Activated CD4-positive, alpha-beta T cell treated with anti-CD3 and anti-CD28 coated beads, Interleukin-2, amount 50 U/mL, for 48 hours (primary cell): ENCODE measurements around the gene SNRPB.

Source experiments
- DNase-seq, 2 experiments: peaks; one replicate each; pipeline ENCODE4 v3.0.0-alpha.2; 2020

The SNRPB gene

DNA sequence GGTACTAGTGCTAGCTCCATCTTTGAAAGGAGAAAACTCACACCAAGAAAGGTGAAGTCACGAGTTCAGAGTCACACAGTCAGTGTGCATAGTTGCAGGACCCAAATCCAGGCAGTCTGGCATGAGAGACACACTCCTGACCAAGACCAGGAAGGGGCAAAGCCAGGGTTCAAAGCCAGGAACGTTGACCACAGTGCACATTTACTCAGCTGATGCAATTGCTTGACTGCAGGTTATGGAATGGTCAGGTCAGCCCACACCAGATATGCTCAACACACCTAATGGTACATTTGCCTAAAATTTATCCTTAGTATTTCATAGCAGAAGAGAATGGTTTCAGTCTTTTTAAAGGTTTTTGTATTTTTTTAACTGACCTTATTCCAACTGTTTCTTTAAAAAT lies 52.2 kb downstream of the SNRPB start:
- no peak for DNase-seq

DNA sequence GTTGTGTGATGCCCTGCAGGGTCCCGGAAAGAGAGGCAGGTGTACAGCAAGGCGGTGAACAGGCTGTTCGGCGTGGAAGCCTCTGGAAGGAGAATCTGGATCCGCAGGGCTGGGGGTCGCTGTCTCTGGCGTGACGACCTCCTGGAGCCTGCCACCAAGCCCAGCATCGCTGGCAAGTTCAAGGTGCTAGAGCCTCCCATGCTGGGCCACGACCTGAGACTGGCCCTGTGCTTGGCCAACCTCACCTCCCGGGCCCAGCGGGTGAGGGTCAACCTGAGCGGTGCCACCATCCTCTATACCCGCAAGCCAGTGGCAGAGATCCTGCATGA lies 53.4 kb downstream of the SNRPB start:
- no peak for DNase-seq

DNA sequence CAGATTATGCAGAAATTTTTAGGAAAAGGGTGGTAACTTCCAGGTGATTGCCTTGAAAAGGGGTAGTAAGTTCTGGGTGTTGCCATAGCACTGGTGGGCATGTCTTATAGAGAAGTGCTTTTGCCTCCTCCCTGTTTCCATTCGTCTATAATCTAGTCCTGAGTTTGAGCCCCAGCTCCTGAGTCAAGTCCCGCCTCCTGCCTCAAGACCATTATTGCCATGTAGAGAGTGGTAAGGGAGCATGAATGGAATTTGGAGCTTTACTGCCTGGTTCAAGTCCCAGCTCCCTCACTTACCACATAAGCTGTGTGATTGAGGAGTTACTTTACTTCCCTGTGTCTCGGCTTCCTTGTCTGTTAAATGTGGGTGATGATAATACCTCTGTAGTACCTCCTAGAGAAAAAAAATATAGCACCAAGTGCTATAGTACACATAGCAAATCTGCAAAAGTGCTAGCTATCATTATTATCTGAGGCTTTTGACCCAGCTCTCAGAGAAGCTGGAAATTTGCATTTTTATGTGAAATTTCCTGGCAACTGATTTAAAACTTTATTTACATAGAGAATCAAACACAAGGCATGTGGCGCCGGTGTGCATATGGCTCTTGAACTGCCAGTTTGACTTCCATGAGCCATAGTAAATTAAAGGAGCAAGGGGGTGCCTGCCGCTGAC lies 53.9 kb downstream of the SNRPB start:
- DNase-seq: no peak
